Pancreas (tissue), 10 donors: ENCODE measurements around the gene GJB2. TPM values are rescaled to one million over a fixed set of nuclear protein-coding genes. Genes with fewer than 3 reads are reported as not detected.
A peak's percentile ranks its signal among the peaks of the same experiment; 100 is the strongest.

Experiments used
- ATAC-seq, 4 donors: fragments of 200-7000 bp; cut with Tn5 transposase; one replicate each; pipeline versions ENCODE4 v1.8.0 to v1.9.1; 2020; ENCODE audit warnings: mild to moderate bottlenecking in 4 of 4, moderate library complexity in 4 of 4
- DNase-seq, 6 donors: peaks; one replicate each; pipeline ENCODE4 v3.0.0-alpha.2; 2020
- FAIRE-seq: peaks from 2 replicates; lab custom pipeline; 2012; peaks lifted over from hg19 to GRCh38; lab: Jason Lieb, UNC
- H3K27ac ChIP-seq, 4 donors: fragments of 200-600 bp; sonication (generic); 1 replicate in 3 of 4; 2 replicates in 1 of 4; pipeline versions ENCODE4 v1.5.0 to v1.8.0; 2020
- H3K27me3 ChIP-seq, 4 donors: fragments of 200-600 bp; one replicate each; pipeline ENCODE4 v1.8.0; 2021
- H3K36me3 ChIP-seq, 3 donors: fragments of 200-600 bp; sonication (generic) in 1 of 3; one replicate each; pipeline versions ENCODE4 v1.5.0 to v1.8.0; 2020 to 2021
- H3K4me1 ChIP-seq, 3 donors: fragments of 200-600 bp; one replicate each; pipeline ENCODE4 v1.8.0; 2021
- H3K4me3 ChIP-seq, 4 donors: fragments of 200-600 bp; sonication (generic) in 2 of 4; one replicate each; pipeline versions ENCODE4 v1.5.0 to v1.8.0; 2020 to 2021
- H3K9me3 ChIP-seq, 4 donors: fragments of 200-600 bp; one replicate each; pipeline ENCODE4 v1.8.0; 2021
- CTCF ChIP-seq, 4 donors: fragments of 200-600 bp; sonication (generic) in 3 of 4; IDR thresholded peaks; one replicate each; pipeline versions ENCODE4 v1.5.0 to v1.8.0; 2021; ENCODE audit warnings: antibody characterized with exemption in 4 of 4
- WGBS, 2 donors: extraction: QIAGEN DNeasy Blood & Tissue Kit; methylation state at CpG; one replicate each; pipeline ENCODE4 v1.1.7; 2013; 5-methylcytosine and 5-hydroxymethylcytosine counted together
- intact Hi-C, 3 donors: fragments of 100-400 bp; cut with DNase I; formaldehyde crosslinking; loops; one replicate each; pipeline versions ENCODE4 v1.11.1 to v1.14.2; 2022
- polyA plus RNA-seq, 2 donors: library from polyadenylated mRNA; stranded (reverse); fragments of 200-250 nt; gene quantifications; one replicate each; pipeline ENCODE4 v1.2.3, GENCODE V29; 2013
- total RNA-seq, 6 donors: library from RNA; stranded (reverse); fragmentation: NEBNext Ultra II Directional in 4 of 6; extraction: Animal tissue kit (Norgen Biotek cat#: 25700) in 4 of 6; gene quantifications; one replicate each; pipeline versions ENCODE4 v1.2.1 to v1.2.4, GENCODE V29; 2021 to 2023
- donor health status: healthy with polysubstance abuse.
- donor health status: DM: no; HTN: no; CAD: no; lungs with moderate emphysema.
- donor health status: DM: no; HTN: no; CAD: no.
- donor health status: control.
- donor health status: control.
- donor health status: Bipolar disorder and iron deficiency.
- donor health status: DM: yes; HTN: yes; CAD: no.
- donor health status: DM: no; HTN: no; CAD: no.
- donor health status: DM: no; HTN: no; CAD: no.
- donor health status: DM: yes; HTN: yes; CAD: no.

GJB2 gene
- total and polyA plus RNA-seq, 8 donors: 0.51 to 4.5 (median 0.72) TPM

- 1 to 2% methylated on average over 54 to 85 of the region's 85 CpGs for WGBS, 2 donors
- intact Hi-C loops: no loop called here
- Histone ChIP-seq H3K9me3 (no peaks in the 10 kb centered on the region), H3K27ac (no peak within 1 kb of the TSS), H3K27me3 (peaks cover 0 to 18% (median 6%) of the 10 kb centered on the region in 4 donors), H3K36me3 (no peaks in the 10 kb centered on the region), H3K4me3 (peak within 1 kb of the TSS; percentile 4 to 48 (median 22)), H3K4me1 (peaks cover 0 to 3% (median 0%) of the 10 kb centered on the region in 3 donors)
- DNase-seq (peak in 2 of 6 donors; percentile 34 to 73), FAIRE-seq (no peak), ATAC-seq (peak; percentile 63 to 76 (median 68))
- TF ChIP-seq CTCF (IDR thresholded peaks at IDR 0.05): no peak
Observed at GRCh38 chr13:20231839-20232555, 39.3 kb upstream of the GJB2 start, which contains the start of gene GJB6. TSS of gene GJB6 (minus strand) at chr13:20232319. CDS start at chr13:20223480, 8,839 bp downstream.

- H3K27ac ChIP-seq: no peak overlapping the region
- no peaks in the 10 kb centered on the region for H3K9me3 ChIP-seq
- 42 to 44% methylated on average over 30 of the region's 30 CpGs for WGBS, 2 donors
- ATAC-seq (no peak), DNase-seq (no peak), FAIRE-seq (no peak)
- intact Hi-C loops: no loop called here
- H3K4me1 ChIP-seq: peaks cover 0 to 3% (median 0%) of the 10 kb centered on the region in 3 donors
- peak overlapping the region in 3 of 4 donors; percentile 4 to 48 (median 36) for H3K4me3 ChIP-seq
- peaks cover 0 to 18% (median 6%) of the 10 kb centered on the region in 4 donors for H3K27me3 ChIP-seq
- no peak for TF ChIP-seq CTCF (IDR thresholded peaks at IDR 0.05)
- no peaks in the 10 kb centered on the region for H3K36me3 ChIP-seq
Observed at GRCh38 chr13:20230913-20231838, 38.4 kb upstream of the GJB2 start.

- ATAC-seq: no peak
Observed at GRCh38 chr13:20227730-20228129, 35.0 kb upstream of the GJB2 start.

GRCh38 chr13:20227288-20227687 is 34.5 kb upstream of the GJB2 start:
- FAIRE-seq: no peak
- 84 to 86% methylated on average over 8 of the region's 8 CpGs for WGBS, 2 donors
- TF ChIP-seq CTCF (IDR thresholded peaks at IDR 0.05): no peak
- Histone ChIP-seq H3K4me1 (peaks cover 0 to under 1% (median 0%) of the 10 kb centered on the region in 3 donors), H3K27ac (no peak overlapping the region), H3K4me3 (no peak overlapping the region), H3K27me3 (peaks cover 0 to 10% (median 4%) of the 10 kb centered on the region in 4 donors), H3K9me3 (no peaks in the 10 kb centered on the region), H3K36me3 (no peaks in the 10 kb centered on the region)
- no peak for DNase-seq
- intact Hi-C loops: no loop called here
- no peak for ATAC-seq

More at GRCh38 chr13:20227730-20228129, 35.0 kb upstream of the GJB2 start:
- Histone ChIP-seq H3K4me3 (no peak overlapping the region), H3K27me3 (peaks cover 0 to 15% (median 6%) of the 10 kb centered on the region in 4 donors), H3K36me3 (no peaks in the 10 kb centered on the region), H3K9me3 (no peaks in the 10 kb centered on the region), H3K27ac (no peak overlapping the region), H3K4me1 (peaks cover 0 to 3% (median 0%) of the 10 kb centered on the region in 3 donors)
- intact Hi-C loops: no loop called here
- no peak for TF ChIP-seq CTCF (IDR thresholded peaks at IDR 0.05)
- no peak for FAIRE-seq
- WGBS, 2 donors: 52 to 62% methylated on average over 6 of the region's 6 CpGs
- DNase-seq: no peak
